Prostate gland (tissue), 2 donors: ENCODE data around the gene SH3PXD2A.

Experiments used
- CTCF ChIP-seq, 4 experiments: fragments of 200-600 bp in 2 of 4; fragments of 450-650 bp in 2 of 4; sonication (generic) in 2 of 4; IDR thresholded peaks; 1 replicate in 3 of 4; 2 replicates in 1 of 4; pipeline ENCODE4 v1.5.1; 2016 to 2019; ENCODE audit warnings: antibody characterized with exemption in 4 of 4, mild to moderate bottlenecking in 2 of 4, moderate library complexity in 2 of 4
- POLR2A ChIP-seq: fragments of 450-650 bp; IDR thresholded peaks from one replicate; pipeline ENCODE4 v1.6.1; 2016; ENCODE audit warnings: antibody characterized with exemption, mild to moderate bottlenecking

GRCh38 chr10:103714232-103714891 is 141.0 kb downstream of the SH3PXD2A start:
- no peak for TF ChIP-seq CTCF (IDR thresholded peaks at IDR 0.05)
- TF ChIP-seq POLR2A = no peak
